ENCODE results near the gene RGL2.

Gene RGL2

GRCh38 chr6:33316603-33317418, 18.1 kb upstream of the RGL2 start:
- DNase-seq (ENCODE audit: low read depth) = no peak

- no peak for DNase-seq (ENCODE audit: low read depth)
Measured at GRCh38 chr6:33315793-33316602, 17.3 kb upstream of the RGL2 start.

- no peak for DNase-seq (ENCODE audit: low read depth)
Measured at GRCh38 chr6:33314943-33315792, 16.4 kb upstream of the RGL2 start.

- peak; percentile 56 for DNase-seq (ENCODE audit: low read depth)
Measured at GRCh38 chr6:33314515-33314942, 15.8 kb upstream of the RGL2 start.

GRCh38 chr6:33313709-33314514, 15.2 kb upstream of the RGL2 start, which contains the start of gene TAPBP:
TSS of gene TAPBP (minus strand) at chr6:33314078. CDS start at chr6:33314041, 37 bp downstream.
- DNase-seq (ENCODE audit: low read depth) = no peak

GRCh38 chr6:33313105-33313708, 14.5 kb upstream of the RGL2 start:
- DNase-seq (ENCODE audit: low read depth) = no peak

GRCh38 chr6:33312361-33313104, 13.8 kb upstream of the RGL2 start:
- no peak for DNase-seq (ENCODE audit: low read depth)

- DNase-seq (ENCODE audit: low read depth) = no peak
Measured at GRCh38 chr6:33306356-33306755, 7.6 kb upstream of the RGL2 start.

GRCh38 chr6:33305052-33305451, 6.3 kb upstream of the RGL2 start:
- no peak for DNase-seq (ENCODE audit: low read depth)

GRCh38 chr6:33304216-33304615, 5.5 kb upstream of the RGL2 start:
- DNase-seq (ENCODE audit: low read depth) = no peak

GRCh38 chr6:33301877-33302276, 3.1 kb upstream of the RGL2 start:
- DNase-seq (ENCODE audit: low read depth) = no peak

GRCh38 chr6:33299237-33299944, 649 bp upstream of the RGL2 start:
- peak; percentile 68 for DNase-seq (ENCODE audit: low read depth)

GRCh38 chr6:33297956-33298772, 578 bp downstream of the RGL2 start:
- peak; percentile 63 for DNase-seq (ENCODE audit: low read depth)

GRCh38 chr6:33297406-33297955, 1.3 kb downstream of the RGL2 start:
- no peak for DNase-seq (ENCODE audit: low read depth)

- no peak for DNase-seq (ENCODE audit: low read depth)
Measured at GRCh38 chr6:33296797-33297405, 1.8 kb downstream of the RGL2 start.

- no peak for DNase-seq (ENCODE audit: low read depth)
Measured at GRCh38 chr6:33295621-33296369, 2.9 kb downstream of the RGL2 start.
